Osteoblast (primary cell): ENCODE measurements around the gene C8B. TPM values are rescaled to one million over a fixed set of nuclear protein-coding genes. Genes with fewer than 3 reads are reported as not detected.

Source experiments
- DNase-seq: peaks from one replicate; pipeline ENCODE4 v3.0.0; 2011; ENCODE audit warnings: low spot score, mixed read lengths; ENCODE audit not compliant: insufficient read length; ENCODE audit errors: missing footprints
- H2AFZ ChIP-seq: 2 replicates; pipeline ENCODE4 v1.6.0; 2011; ENCODE audit warnings: mild to moderate bottlenecking, low read length
- H3K27ac ChIP-seq: 2 replicates; pipeline ENCODE4 v1.5.1; 2011; ENCODE audit warnings: mild to moderate bottlenecking, low read depth, low read length, moderate library complexity
- H3K27me3 ChIP-seq: 2 replicates; pipeline ENCODE4 v1.6.0; 2012; ENCODE audit warnings: mild to moderate bottlenecking, control low read depth, inconsistent platforms, low read length, moderate library complexity; ENCODE audit not compliant: insufficient read depth
- H3K36me3 ChIP-seq: 2 replicates; pipeline ENCODE4 v1.5.1; 2011; ENCODE audit warnings: mild to moderate bottlenecking, low read length, control low read depth, moderate library complexity; ENCODE audit not compliant: insufficient read depth
- H3K4me1 ChIP-seq: 2 replicates; pipeline ENCODE4 v1.5.1; 2011; ENCODE audit warnings: mild to moderate bottlenecking, low read length, control low read depth, moderate library complexity; ENCODE audit not compliant: insufficient read depth
- H3K4me2 ChIP-seq: 2 replicates; pipeline ENCODE4 v1.6.0; 2011; ENCODE audit warnings: mild to moderate bottlenecking, low read length; ENCODE audit not compliant: insufficient read depth
- H3K4me3 ChIP-seq: fragments of 200-600 bp; sonication (generic); 3 replicates; pipeline ENCODE4 v1.5.1; 2012; ENCODE audit warnings: mild to moderate bottlenecking, low read length, inconsistent platforms; ENCODE audit not compliant: insufficient read depth
- H3K79me2 ChIP-seq: 2 replicates; pipeline ENCODE4 v1.6.0; 2012; ENCODE audit warnings: mild to moderate bottlenecking, low read length, control low read depth, inconsistent platforms; ENCODE audit not compliant: insufficient read depth
- H3K9me3 ChIP-seq: 2 replicates; pipeline ENCODE4 v1.5.1; 2011; ENCODE audit warnings: low read depth, low read length, control low read depth
- H4K20me1 ChIP-seq: 2 replicates; pipeline ENCODE4 v1.6.0; 2012; ENCODE audit warnings: mild to moderate bottlenecking, low read length, control low read depth; ENCODE audit not compliant: insufficient read depth
- total RNA-seq: library from RNA; depleted of rRNA; stranded (reverse); fragments of >200 nt; gene quantifications from 2 replicates; pipeline ENCODE4 v1.2.3, GENCODE V29; 2012
- TF ChIP-seq, protein P1 (sequence below): IDR thresholded peaks from 2 replicates; pipeline ENCODE4 v1.5.1; 2011; ENCODE audit warnings: mild to moderate bottlenecking, low read depth, low read length, moderate library complexity; ENCODE audit errors: extremely low read depth

The C8B gene
- total RNA-seq, 1 donor: not detected

- TF ChIP-seq, protein P1, sequence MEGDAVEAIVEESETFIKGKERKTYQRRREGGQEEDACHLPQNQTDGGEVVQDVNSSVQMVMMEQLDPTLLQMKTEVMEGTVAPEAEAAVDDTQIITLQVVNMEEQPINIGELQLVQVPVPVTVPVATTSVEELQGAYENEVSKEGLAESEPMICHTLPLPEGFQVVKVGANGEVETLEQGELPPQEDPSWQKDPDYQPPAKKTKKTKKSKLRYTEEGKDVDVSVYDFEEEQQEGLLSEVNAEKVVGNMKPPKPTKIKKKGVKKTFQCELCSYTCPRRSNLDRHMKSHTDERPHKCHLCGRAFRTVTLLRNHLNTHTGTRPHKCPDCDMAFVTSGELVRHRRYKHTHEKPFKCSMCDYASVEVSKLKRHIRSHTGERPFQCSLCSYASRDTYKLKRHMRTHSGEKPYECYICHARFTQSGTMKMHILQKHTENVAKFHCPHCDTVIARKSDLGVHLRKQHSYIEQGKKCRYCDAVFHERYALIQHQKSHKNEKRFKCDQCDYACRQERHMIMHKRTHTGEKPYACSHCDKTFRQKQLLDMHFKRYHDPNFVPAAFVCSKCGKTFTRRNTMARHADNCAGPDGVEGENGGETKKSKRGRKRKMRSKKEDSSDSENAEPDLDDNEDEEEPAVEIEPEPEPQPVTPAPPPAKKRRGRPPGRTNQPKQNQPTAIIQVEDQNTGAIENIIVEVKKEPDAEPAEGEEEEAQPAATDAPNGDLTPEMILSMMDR: no peak
- H3K9me3 ChIP-seq: no peaks in the 10 kb centered on the region
- peaks cover 6% of the 10 kb centered on the region for H3K4me1 ChIP-seq
- H3K79me2 ChIP-seq: no peaks in the 10 kb centered on the region
- no peak overlapping the region for H3K27ac ChIP-seq
- H3K36me3 ChIP-seq: no peaks in the 10 kb centered on the region
- no peaks in the 10 kb centered on the region for H4K20me1 ChIP-seq
- H3K4me2 ChIP-seq: no peak overlapping the region
- no peak for DNase-seq
- no peak overlapping the region for H3K4me3 ChIP-seq
- H3K27me3 ChIP-seq: peaks cover 3% of the 10 kb centered on the region
- H2AFZ ChIP-seq: no peak overlapping the region
These were observed 64.1 kb downstream of the C8B start for GRCh38 chr1:56901716-56902115.

DNA sequence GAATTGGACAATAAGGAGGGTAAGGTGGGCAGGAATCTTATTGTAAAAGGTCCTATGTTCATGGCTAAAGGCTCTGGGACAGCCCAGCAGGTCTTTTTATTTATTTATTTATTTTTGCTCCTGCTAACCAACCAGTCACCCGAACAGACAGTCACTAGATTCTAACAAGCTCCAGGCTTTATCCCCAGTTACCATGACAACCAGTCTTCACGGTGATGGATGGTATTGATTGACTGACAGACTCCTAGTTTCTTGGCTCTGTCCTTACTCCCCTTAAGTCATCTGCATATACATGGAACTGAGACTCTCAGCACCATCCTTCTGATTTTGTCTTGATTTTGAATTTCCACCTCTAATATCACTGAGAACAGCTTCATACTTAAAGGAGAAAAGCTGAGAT, 66.9 kb downstream of the C8B start:
- no peaks in the 10 kb centered on the region for H4K20me1 ChIP-seq
- H3K27ac ChIP-seq: no peak overlapping the region
- no peaks in the 10 kb centered on the region for H3K36me3 ChIP-seq
- no peak for DNase-seq
- no peaks in the 10 kb centered on the region for H3K79me2 ChIP-seq
- H3K4me3 ChIP-seq: no peak overlapping the region
- H2AFZ ChIP-seq: no peak overlapping the region
- H3K27me3 ChIP-seq: peaks cover 3% of the 10 kb centered on the region
- H3K4me2 ChIP-seq: no peak overlapping the region
- H3K4me1 ChIP-seq: peaks cover 6% of the 10 kb centered on the region
- TF ChIP-seq, protein P1: no peak
- no peaks in the 10 kb centered on the region for H3K9me3 ChIP-seq

DNA sequence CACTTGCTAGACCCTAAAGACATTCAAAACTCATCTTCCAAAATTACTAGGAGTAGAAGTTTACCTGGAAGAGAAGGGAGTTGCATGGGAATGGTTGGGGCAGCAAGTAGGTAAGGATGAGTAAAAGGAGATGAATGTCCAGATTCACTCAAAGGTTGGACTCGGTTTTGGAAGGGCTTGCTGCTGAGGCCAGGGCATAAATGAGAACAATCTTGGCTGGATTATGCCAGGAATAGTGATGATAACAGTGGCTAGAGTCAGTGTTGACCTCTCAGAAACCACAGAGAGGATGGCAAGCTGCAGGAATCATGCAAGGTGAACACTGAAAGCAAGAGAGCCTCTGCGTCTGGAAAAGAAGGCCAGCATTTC, 67.8 kb downstream of the C8B start:
- Histone ChIP-seq H3K9me3 (no peaks in the 10 kb centered on the region), H3K4me1 (peaks cover 6% of the 10 kb centered on the region), H3K4me3 (no peak overlapping the region), H3K79me2 (no peaks in the 10 kb centered on the region), H3K4me2 (no peak overlapping the region), H3K36me3 (no peaks in the 10 kb centered on the region), H4K20me1 (no peaks in the 10 kb centered on the region), H3K27ac (no peak overlapping the region), H2AFZ (no peak overlapping the region), H3K27me3 (peaks cover 3% of the 10 kb centered on the region)
- no peak for DNase-seq
- TF ChIP-seq, protein P1: no peak

DNA sequence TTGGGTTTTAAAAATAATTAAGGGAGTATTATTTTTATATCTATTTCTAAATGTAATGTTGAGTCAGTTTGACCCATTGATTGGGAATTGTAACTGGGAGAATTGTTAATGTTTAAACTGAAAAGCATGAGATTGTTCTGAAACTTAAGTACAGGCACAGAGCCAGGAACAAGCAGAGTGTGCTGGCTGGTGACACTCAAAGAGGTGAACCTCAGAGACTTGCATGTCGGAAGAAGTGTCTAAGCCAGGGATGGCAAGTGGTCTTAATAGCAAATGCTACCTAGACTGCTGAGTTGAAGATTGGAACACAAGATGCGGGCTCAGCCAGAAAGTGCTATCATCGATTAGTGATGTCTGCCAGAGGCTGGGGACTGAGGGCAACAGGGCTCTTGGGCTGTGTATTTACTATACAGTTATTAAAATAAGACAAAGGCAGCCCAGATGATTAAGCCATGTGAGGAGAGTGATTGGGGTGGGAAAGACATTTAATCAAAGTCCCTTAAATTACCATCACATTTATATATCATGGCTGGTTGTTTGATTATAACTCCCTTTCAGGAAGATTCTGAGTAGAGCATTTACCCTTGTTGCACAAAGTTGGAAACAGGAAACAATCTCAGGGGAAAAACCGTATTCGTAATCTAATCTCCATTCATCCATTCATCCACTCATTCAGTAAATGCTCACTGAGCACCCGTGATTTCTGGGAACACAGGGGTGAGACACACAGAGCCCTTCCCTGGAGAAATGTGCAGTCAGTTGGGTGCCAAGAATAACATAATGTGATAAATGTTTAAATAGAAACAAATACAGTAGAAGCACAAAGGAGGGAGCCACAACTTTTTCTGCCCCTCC, 68.4 kb downstream of the C8B start:
- H2AFZ ChIP-seq: no peak overlapping the region
- no peak overlapping the region for H3K27ac ChIP-seq
- peaks cover 6% of the 10 kb centered on the region for H3K4me1 ChIP-seq
- no peak overlapping the region for H3K4me2 ChIP-seq
- H3K27me3 ChIP-seq: peaks cover 3% of the 10 kb centered on the region
- H3K79me2 ChIP-seq: no peaks in the 10 kb centered on the region
- no peak for DNase-seq
- no peaks in the 10 kb centered on the region for H3K9me3 ChIP-seq
- H3K36me3 ChIP-seq: no peaks in the 10 kb centered on the region
- H3K4me3 ChIP-seq: no peak overlapping the region
- H4K20me1 ChIP-seq: no peaks in the 10 kb centered on the region
- TF ChIP-seq, protein P1: no peak
